ENCODE results near the gene UMODL1. TPM values are rescaled to one million over a fixed set of nuclear protein-coding genes. Genes with fewer than 3 reads are reported as not detected.

Gene UMODL1
- total RNA-seq, 3 donors from 2014 or later (not counting 1 experiment from before 2014, with no cell fraction given), result 0.14 to 0.28 TPM; not detected in 1

DNA sequence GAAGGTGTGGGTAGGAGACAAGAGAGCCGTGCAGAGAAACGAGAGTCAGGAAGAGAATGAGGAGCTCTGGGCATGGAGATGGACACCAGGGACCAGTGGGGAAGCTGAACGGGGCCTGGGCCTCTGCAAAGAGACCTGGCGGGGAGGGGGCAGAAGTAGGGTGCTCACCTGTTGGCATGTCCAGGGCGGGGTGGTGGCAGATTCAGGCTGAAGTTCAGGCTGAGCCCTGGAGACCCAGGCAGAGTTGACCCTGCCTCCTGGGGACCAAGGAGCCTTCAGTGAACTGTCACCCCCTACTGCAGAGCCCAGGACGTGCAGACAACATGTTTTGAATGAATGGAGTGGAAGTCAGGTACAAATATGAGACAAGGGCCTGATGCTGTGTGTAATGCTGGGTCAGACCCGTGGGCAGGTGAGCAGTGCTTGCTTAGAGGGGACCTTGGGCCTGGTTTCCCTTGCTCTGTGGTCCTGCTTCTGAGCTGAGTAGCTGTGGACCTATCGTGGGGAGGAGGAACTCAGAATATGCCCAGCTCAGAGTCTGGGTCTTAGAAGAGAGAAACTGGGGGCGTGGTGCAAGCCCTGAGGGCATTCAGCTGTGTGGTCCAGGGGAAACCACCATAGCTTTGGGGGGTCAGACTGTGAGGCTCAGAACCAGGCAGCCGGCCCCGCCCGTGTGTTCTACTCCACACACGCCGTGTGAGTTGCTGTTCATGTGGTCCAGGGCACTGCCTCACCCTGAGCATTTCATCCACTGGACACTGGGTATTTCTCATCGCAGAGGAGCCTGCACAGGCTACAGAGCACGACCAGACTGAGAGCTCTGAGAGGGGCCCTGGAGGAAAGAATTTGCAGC is 21.3 kb upstream of the UMODL1 start:
- peaks cover 27 to 47% of the 10 kb centered on the region in 2 donors for H3K27me3 Mint-ChIP-seq (ENCODE audit: low read depth in 2 of 2)
- Histone ChIP-seq H3K27ac (ENCODE audit: low read length) (no peak overlapping the region), H3K4me1 (ENCODE audit: control insufficient read depth, insufficient read depth, low read length) (peaks cover 7% of the 10 kb centered on the region), H3K36me3 (ENCODE audit: control insufficient read depth, insufficient read depth, low read length) (no peaks in the 10 kb centered on the region), H3K4me3 (ENCODE audit: low read length) (no peak overlapping the region), H3K27me3 (ENCODE audit: control insufficient read depth, insufficient read depth, low read length) (no peaks in the 10 kb centered on the region), H3K9me3 (ENCODE audit: control insufficient read depth, insufficient read depth, low read length) (no peaks in the 10 kb centered on the region)
- intact Hi-C loops (cut with micrococcal nuclease), result no loop called here
- WGBS (ENCODE audit: insufficient coverage), result 81% methylated on average over 16 of the region's 16 CpGs
- H3K4me1 Mint-ChIP-seq, result peaks cover 0 to 6% of the 10 kb centered on the region in 2 donors
- TF ChIP-seq, protein P1, sequence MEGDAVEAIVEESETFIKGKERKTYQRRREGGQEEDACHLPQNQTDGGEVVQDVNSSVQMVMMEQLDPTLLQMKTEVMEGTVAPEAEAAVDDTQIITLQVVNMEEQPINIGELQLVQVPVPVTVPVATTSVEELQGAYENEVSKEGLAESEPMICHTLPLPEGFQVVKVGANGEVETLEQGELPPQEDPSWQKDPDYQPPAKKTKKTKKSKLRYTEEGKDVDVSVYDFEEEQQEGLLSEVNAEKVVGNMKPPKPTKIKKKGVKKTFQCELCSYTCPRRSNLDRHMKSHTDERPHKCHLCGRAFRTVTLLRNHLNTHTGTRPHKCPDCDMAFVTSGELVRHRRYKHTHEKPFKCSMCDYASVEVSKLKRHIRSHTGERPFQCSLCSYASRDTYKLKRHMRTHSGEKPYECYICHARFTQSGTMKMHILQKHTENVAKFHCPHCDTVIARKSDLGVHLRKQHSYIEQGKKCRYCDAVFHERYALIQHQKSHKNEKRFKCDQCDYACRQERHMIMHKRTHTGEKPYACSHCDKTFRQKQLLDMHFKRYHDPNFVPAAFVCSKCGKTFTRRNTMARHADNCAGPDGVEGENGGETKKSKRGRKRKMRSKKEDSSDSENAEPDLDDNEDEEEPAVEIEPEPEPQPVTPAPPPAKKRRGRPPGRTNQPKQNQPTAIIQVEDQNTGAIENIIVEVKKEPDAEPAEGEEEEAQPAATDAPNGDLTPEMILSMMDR (IDR thresholded peaks at IDR 0.05), result no peak
- DNase-seq, result no peak
- no peak overlapping the region for H3K4me3 Mint-ChIP-seq
- H3K9me3 Mint-ChIP-seq, result no peaks in the 10 kb centered on the region
- H3K27ac Mint-ChIP-seq, result no peak overlapping the region
- no peaks in the 10 kb centered on the region for H3K36me3 Mint-ChIP-seq
- ATAC-seq, result no peak

DNA sequence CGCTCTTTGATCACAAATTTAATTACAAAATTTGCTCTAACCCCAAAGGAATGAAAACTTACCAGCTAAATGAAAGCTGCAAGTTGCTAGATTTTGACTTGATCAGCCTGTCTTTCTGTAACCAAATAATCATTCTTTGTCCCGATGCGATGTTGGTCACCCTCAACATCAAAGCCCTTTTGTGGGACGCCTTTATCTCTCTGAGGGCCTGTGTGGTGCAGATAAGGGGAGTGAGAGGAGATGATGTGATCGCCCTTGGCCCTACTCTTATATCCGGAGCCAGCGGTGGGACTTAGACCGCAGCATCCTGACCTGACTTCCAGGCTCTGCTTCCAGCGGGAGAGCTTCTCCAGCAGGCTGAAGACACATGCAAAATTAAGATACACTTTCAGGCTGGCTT is 19.3 kb upstream of the UMODL1 start:
- no peak overlapping the region for H3K27ac Mint-ChIP-seq
- WGBS (ENCODE audit: insufficient coverage), result 25% methylated on average over 7 of the region's 9 CpGs
- Histone ChIP-seq H3K4me1 (ENCODE audit: control insufficient read depth, insufficient read depth, low read length) (peaks cover 7% of the 10 kb centered on the region), H3K9me3 (ENCODE audit: control insufficient read depth, insufficient read depth, low read length) (no peaks in the 10 kb centered on the region), H3K36me3 (ENCODE audit: control insufficient read depth, insufficient read depth, low read length) (no peaks in the 10 kb centered on the region), H3K27ac (ENCODE audit: low read length) (no peak overlapping the region), H3K4me3 (ENCODE audit: low read length) (no peak overlapping the region), H3K27me3 (ENCODE audit: control insufficient read depth, insufficient read depth, low read length) (no peaks in the 10 kb centered on the region)
- no peak overlapping the region for H3K4me3 Mint-ChIP-seq
- no peak for ATAC-seq
- peaks cover 35 to 55% of the 10 kb centered on the region in 2 donors for H3K27me3 Mint-ChIP-seq (ENCODE audit: low read depth in 2 of 2)
- DNase-seq, result no peak
- no peaks in the 10 kb centered on the region for H3K36me3 Mint-ChIP-seq
- intact Hi-C loops (cut with micrococcal nuclease), result no loop called here
- peaks cover 0 to 6% of the 10 kb centered on the region in 2 donors for H3K4me1 Mint-ChIP-seq
- H3K9me3 Mint-ChIP-seq, result no peaks in the 10 kb centered on the region
- TF ChIP-seq, protein P1 (IDR thresholded peaks at IDR 0.05), result no peak

DNA sequence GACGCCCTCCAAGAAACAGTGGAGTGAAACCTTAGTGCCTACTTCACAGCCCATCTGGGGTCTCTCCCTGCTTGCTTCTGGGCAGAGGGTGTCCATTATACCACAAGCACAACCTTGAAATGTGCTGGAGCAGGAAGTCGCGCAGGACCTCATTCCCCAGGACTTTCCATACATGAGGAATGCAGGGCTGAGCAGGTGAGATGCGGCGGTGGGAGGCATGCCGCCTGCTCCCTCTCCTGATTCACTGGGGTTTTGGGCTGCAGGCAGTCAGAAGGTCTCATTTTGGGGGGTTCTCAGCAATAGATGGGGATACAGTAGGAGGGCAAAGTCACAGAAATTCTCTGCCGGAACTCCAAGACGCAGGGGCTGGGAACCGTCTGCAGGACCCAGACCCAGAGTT is 15.7 kb upstream of the UMODL1 start:
- H3K27me3 Mint-ChIP-seq (ENCODE audit: low read depth in 2 of 2), result peaks cover 37 to 76% of the 10 kb centered on the region in 2 donors
- no peak overlapping the region for H3K27ac Mint-ChIP-seq
- Histone ChIP-seq H3K36me3 (ENCODE audit: control insufficient read depth, insufficient read depth, low read length) (no peaks in the 10 kb centered on the region), H3K4me1 (ENCODE audit: control insufficient read depth, insufficient read depth, low read length) (peaks cover 10% of the 10 kb centered on the region), H3K27ac (ENCODE audit: low read length) (no peak overlapping the region), H3K9me3 (ENCODE audit: control insufficient read depth, insufficient read depth, low read length) (no peaks in the 10 kb centered on the region), H3K27me3 (ENCODE audit: control insufficient read depth, insufficient read depth, low read length) (no peaks in the 10 kb centered on the region), H3K4me3 (ENCODE audit: low read length) (no peak overlapping the region)
- DNase-seq (no peak), ATAC-seq (no peak)
- no peaks in the 10 kb centered on the region for H3K9me3 Mint-ChIP-seq
- no peak overlapping the region for H3K4me3 Mint-ChIP-seq
- H3K4me1 Mint-ChIP-seq, result peaks cover 0 to 6% of the 10 kb centered on the region in 2 donors
- WGBS (ENCODE audit: insufficient coverage), result 84% methylated on average over 9 of the region's 9 CpGs
- TF ChIP-seq, protein P1 (IDR thresholded peaks at IDR 0.05), result no peak
- no peaks in the 10 kb centered on the region for H3K36me3 Mint-ChIP-seq
- intact Hi-C loops (cut with micrococcal nuclease), result no loop called here
